Prostate gland (tissue), 2 donors: Measurements from ENCODE around the gene SNX1. TPM values are rescaled to one million over a fixed set of nuclear protein-coding genes. Genes with fewer than 3 reads are reported as not detected.
A peak's percentile ranks its signal among the peaks of the same experiment; 100 is the strongest.

ENCODE experiments used
- DNase-seq: peaks from one replicate; pipeline ENCODE4 v3.0.0-alpha.2; 2019; ENCODE audit warnings: low spot score
- H3K27ac ChIP-seq, 2 donors: fragments of 200-600 bp; sonication (generic); 2 replicates each; pipeline ENCODE4 v1.5.1; 2017 to 2019
- H3K27me3 ChIP-seq: fragments of 200-600 bp; sonication (generic); replicated peaks from 2 replicates; pipeline ENCODE4 v1.5.1; 2019; ENCODE audit not compliant: insufficient read depth
- H3K36me3 ChIP-seq, 2 donors: fragments of 200-600 bp; sonication (generic); 1 replicate in 1 of 2; 2 replicates in 1 of 2; pipeline versions ENCODE4 v1.5.1 to v1.8.1; 2017 to 2019
- H3K4me1 ChIP-seq: fragments of 200-600 bp; sonication (generic); replicated peaks from 2 replicates; pipeline ENCODE4 v1.5.1; 2019
- H3K4me3 ChIP-seq, 2 donors: fragments of 200-600 bp; sonication (generic); 2 replicates each; pipeline ENCODE4 v1.5.1; 2017 to 2019
- H3K9me3 ChIP-seq: fragments of 200-600 bp; sonication (generic); 2 replicates; pipeline ENCODE4 v1.5.1; 2017
- CTCF ChIP-seq, 4 experiments: fragments of 200-600 bp in 2 of 4; fragments of 450-650 bp in 2 of 4; sonication (generic) in 2 of 4; IDR thresholded peaks; 1 replicate in 3 of 4; 2 replicates in 1 of 4; pipeline ENCODE4 v1.5.1; 2016 to 2019; ENCODE audit warnings: antibody characterized with exemption in 4 of 4, mild to moderate bottlenecking in 2 of 4, moderate library complexity in 2 of 4
- POLR2A ChIP-seq: fragments of 450-650 bp; IDR thresholded peaks from one replicate; pipeline ENCODE4 v1.6.1; 2016; ENCODE audit warnings: antibody characterized with exemption, mild to moderate bottlenecking
- POLR2AphosphoS5 ChIP-seq: sonication (generic); formaldehyde crosslinking; IDR thresholded peaks from one replicate; pipeline ENCODE4 v1.6.1; 2017; ENCODE audit warnings: antibody characterized with exemption
- WGBS: methylation state at CpG from one replicate; pipeline ENCODE4 v1.1.5; 2018; 5-methylcytosine and 5-hydroxymethylcytosine counted together
- intact Hi-C: fragments of 100-400 bp; cut with DNase I; formaldehyde crosslinking; loops from one replicate; pipeline ENCODE4 v1.14.2; 2022
- total RNA-seq, 2 donors: library from RNA; depleted of rRNA; stranded (reverse); fragments of >200 nt; gene quantifications; one replicate each; pipeline ENCODE4 v1.1.0, GENCODE V29; 2016

The SNX1 gene
- total RNA-seq, 2 donors from 2014 or later, result 109 to 110 TPM

GRCh38 chr15:64157599-64158125, 61.9 kb downstream of the SNX1 start:
- H3K4me3 ChIP-seq, result no peak overlapping the region
- H3K9me3 ChIP-seq, result no peaks in the 10 kb centered on the region
- WGBS, result 69% methylated on average over 1 of the region's 1 CpG
- TF ChIP-seq POLR2A (no peak), CTCF (IDR thresholded peaks at IDR 0.05) (no peak), POLR2AphosphoS5 (no peak)
- peaks cover 26 to 38% of the 10 kb centered on the region in 2 donors for H3K36me3 ChIP-seq
- intact Hi-C loops, result no loop called here
- peaks cover 15% of the 10 kb centered on the region for H3K4me1 ChIP-seq
- H3K27ac ChIP-seq, result no peak overlapping the region
- no peaks in the 10 kb centered on the region for H3K27me3 ChIP-seq
- DNase-seq, result no peak

- no peak for DNase-seq
- no peak for TF ChIP-seq POLR2AphosphoS5
- no peak for TF ChIP-seq CTCF (IDR thresholded peaks at IDR 0.05)
- no peak for TF ChIP-seq POLR2A
- Histone ChIP-seq H3K27ac (peak overlapping the region in 1 of 2 donors; percentile 14), H3K9me3 (no peaks in the 10 kb centered on the region), H3K27me3 (no peaks in the 10 kb centered on the region), H3K36me3 (peaks cover 26 to 38% of the 10 kb centered on the region in 2 donors), H3K4me3 (no peak overlapping the region), H3K4me1 (peaks cover 15% of the 10 kb centered on the region)
- intact Hi-C loops, result no loop called here
- WGBS, result 80% methylated on average over 11 of the region's 11 CpGs
These were observed 62.8 kb downstream of the SNX1 start for GRCh38 chr15:64158363-64159134.

GRCh38 chr15:64161688-64162477, 66.1 kb downstream of the SNX1 start:
- peaks cover 15% of the 10 kb centered on the region for H3K4me1 ChIP-seq
- DNase-seq, result no peak
- 43% methylated on average over 12 of the region's 12 CpGs for whole genome bisulfite sequencing

GRCh38 chr15:64162478-64162868, 66.7 kb downstream of the SNX1 start:
- intact Hi-C loops, result loop anchor here (5.0 kb wide), 1 partner anchor 65 kb away; the partner anchor contains the start of gene SNX1
- WGBS, result under 1% methylated on average over 12 of the region's 21 CpGs
- TF ChIP-seq POLR2AphosphoS5 (no peak), CTCF (IDR thresholded peaks at IDR 0.05) (no peak), POLR2A (no peak)
- Histone ChIP-seq H3K27ac (peak overlapping the region; percentile 79 to 85), H3K9me3 (no peaks in the 10 kb centered on the region), H3K4me1 (peaks cover 15% of the 10 kb centered on the region), H3K4me3 (peak overlapping the region; percentile 78 to 80), H3K27me3 (no peaks in the 10 kb centered on the region), H3K36me3 (peaks cover 15 to 24% of the 10 kb centered on the region in 2 donors)
- no peak for DNase-seq

More at GRCh38 chr15:64161688-64162477, 66.1 kb downstream of the SNX1 start:
- H3K27me3 ChIP-seq, result no peaks in the 10 kb centered on the region
- intact Hi-C loops, result loop anchor here (5.0 kb wide), 1 partner anchor 65 kb away; the partner anchor contains the start of gene SNX1
- peak overlapping the region; percentile 78 to 80 for H3K4me3 ChIP-seq
- TF ChIP-seq POLR2A (no peak), CTCF (IDR thresholded peaks at IDR 0.05) (no peak), POLR2AphosphoS5 (no peak)
- no peaks in the 10 kb centered on the region for H3K9me3 ChIP-seq
- H3K27ac ChIP-seq, result peak overlapping the region; percentile 79 to 85
- peaks cover 16 to 27% of the 10 kb centered on the region in 2 donors for H3K36me3 ChIP-seq
